GM18520 (cell line): ENCODE results near the gene ABI3.

ENCODE experiments used
- ATAC-seq: cut with Tn5 transposase; IDR thresholded peaks from one replicate; pipeline ENCODE4 v1.9.1; 2021; ENCODE audit not compliant: unreplicated experiment

ABI3 gene

DNA sequence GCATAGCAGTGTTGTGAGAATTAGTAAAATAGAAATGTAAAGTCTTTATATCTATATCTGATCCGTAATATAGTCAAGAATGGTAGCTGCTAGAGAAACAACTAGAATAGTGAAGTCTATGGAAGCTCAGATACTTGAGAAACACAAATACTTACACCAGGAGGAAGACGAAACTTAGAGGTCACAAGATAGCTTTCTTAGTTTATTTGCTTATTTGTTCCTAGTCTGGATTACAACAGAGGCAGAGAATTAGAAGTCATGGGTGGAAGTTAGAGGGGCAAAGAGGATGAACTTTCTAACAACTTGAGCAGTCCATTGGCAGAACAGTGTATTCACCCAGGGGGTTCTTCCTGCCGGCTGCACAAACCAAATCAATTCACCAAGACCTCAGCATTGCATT lies 14.0 kb upstream of the ABI3 start:
- ATAC-seq: no peak

DNA sequence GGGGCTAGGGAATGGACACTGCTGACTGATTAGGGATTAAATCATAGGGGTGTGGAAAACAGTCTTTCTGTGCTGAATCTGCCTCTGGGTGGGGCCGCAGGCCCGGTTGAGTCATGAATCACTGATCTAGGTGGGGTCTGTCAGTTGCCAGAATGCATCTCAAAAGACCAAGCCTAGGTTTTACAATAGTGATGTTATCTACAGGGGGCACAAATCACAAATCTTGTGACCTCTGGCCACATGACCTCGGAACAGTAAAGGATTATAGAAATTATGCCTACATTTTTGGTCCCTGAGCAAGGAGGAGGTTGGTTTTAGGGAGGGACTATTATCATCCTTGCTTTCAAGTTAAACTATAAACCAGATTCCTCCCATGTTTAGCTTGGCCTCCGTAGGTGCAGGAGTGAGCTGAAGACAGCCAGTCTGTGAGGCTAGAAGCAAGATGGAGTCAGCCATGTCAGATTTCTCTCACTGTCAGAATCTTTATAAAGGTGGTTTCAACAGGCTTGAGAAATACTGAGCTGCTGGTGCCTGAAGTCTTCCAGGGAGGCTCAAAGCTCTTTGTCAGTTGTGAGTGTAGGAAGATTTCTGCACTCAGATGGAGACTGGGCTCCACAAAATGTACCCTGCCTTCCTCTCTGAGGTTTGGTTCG lies 13.0 kb upstream of the ABI3 start:
- no peak for ATAC-seq

DNA sequence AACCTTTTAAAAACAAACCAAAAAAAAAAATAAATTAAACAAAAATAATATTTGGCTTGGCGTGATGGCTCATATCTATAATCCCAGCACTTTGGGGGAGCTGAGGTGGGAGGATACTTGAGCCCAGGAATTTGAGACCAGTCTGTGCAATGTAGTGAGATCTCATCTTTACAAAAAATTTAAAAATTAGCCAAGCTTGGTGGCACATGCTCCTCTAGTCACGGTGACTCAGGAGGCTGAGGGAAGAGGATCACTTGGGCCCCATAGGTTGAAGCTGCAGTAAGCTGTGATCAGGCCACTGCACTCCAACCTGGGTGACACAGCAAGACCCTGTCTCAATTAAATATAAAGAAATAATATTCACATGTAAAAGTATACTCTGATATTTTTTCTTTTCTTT lies 12.3 kb upstream of the ABI3 start:
- ATAC-seq: no peak

DNA sequence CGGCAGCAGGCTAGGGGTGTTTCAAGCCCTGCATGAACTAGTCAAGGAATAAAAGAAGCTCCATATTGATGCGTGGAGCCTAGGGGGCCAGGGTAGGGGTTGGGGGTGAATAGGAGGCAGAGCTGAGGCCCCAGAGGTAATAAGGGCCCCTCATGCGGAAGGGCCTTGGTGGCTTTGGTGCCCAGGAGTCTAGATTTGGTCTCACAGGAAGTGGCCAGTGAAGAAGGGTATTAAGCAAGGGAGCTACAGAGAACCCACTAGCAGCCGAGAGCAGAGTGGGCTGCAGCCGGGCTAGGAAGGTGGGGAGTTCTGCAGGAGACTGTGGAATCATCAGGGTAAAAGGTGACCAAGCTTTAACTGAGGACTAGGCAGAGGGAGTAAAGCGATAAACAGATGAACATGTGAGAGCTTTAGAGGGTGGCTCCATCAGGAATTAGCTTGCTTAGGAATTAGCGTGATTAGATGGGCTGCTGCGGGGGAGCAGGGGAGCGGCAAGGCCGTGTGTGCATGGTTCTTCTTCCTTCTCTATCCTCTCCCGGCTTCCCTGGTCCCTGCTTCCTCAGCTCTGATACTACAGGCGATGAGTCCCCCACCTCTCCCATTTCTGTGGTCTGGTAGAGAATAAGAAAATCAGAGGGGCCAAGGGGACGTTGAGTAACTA lies 10.0 kb upstream of the ABI3 start:
- no peak for ATAC-seq

DNA sequence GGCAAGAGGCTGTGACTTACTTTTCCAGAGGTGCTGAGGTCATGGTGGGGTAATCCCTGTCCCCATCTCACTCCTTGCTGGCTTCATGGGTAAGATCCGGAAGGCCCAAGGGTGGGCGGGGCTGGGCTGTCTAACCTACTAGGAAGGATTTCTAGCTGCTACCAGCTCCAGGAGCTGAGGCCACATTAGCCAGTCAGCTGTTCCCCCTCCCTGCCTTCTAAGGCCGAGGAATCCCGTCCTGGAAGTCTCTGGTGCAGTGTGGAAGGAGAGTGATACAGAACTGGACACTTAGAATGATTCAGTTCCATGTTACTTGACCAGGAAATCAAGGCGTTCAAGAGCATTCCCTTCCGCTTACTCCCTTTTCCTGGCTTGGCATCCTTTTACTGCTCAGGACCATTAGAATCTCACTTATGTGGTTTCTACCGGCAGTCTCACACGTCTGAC lies 9.0 kb upstream of the ABI3 start:
- ATAC-seq: no peak

DNA sequence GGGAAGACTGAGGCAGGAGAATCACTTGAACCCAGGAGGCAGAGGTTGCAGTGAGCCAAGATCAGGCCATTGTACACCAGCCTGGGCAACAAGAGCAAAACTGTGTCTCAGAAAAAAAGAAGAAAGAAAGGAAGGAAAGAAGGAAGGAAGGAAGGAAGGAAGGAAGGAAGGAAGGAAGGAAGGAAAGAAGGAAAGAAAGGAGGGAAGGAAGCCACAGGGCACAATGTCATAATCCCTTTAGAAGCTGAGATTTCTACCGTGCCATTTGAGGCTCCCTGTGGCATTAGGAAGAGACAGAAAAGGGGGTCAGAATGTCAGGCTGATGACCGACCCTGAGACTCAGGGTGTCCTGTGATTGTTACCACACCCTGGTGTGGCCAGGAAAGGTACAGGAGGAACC lies 6.7 kb upstream of the ABI3 start:
- no peak for ATAC-seq

DNA sequence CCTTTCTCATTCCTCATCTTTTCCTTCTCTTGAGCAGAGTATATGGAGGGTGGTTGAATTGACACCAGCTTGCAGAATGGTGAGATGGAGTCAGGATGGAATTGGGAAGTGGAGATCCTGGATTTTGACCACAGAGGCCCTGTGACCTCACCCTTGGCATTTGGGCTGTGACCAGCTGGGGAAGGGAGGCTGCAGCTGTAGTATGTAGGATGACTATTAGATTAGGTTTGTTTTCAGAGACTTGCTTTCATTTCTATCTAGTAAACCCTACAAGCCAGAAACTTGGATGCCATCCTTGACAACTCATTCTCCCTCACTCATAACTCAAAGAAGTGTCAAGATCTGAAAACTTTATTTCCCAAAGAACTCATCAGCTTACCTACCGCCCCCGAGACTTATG lies 6.0 kb upstream of the ABI3 start:
- no peak for ATAC-seq

DNA sequence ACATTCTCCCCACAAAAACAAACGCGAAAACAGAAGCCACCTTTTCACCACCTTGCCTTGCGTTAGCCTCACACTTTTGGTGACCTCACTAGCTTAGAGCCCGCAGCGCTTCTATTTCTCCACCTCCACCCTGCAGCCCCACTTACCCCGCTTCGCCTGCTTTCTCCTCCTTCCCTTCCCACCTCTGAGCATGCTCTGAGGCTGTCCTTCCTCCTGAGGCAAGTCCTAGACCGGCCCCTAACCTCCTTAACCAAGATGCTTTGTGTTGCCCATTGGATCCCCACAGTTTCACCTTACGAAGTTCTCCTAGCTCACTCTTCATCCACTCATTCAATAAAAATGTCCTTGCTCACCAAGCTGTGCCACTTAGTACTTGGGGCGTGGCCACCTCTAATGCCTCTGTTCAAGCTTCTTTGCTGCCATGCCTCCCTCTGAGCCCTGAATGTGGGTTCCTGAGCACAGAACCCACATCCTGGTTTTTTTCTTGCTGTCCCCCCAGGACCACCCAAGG lies 1.4 kb upstream of the ABI3 start:
- ATAC-seq: no peak

DNA sequence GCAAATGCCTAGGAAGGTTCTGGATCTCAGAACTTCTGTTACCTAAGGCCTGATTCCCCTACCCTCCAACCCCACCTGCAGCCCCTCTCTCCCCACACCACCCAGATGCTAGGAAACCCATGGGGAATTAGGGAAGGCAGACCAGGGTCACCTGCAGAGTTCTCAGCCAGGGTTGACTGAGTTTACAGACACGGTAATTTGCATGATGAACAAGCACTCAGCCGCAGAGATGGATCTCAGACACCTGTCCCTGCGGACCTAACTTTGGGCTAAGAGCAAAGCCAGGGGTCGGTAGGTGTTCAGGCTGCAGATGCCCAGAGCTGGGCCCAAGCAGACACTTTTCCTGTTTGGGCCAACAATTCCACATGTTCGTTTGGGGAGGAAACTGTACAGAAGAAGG lies 2.9 kb downstream of the ABI3 start:
- no peak for ATAC-seq

DNA sequence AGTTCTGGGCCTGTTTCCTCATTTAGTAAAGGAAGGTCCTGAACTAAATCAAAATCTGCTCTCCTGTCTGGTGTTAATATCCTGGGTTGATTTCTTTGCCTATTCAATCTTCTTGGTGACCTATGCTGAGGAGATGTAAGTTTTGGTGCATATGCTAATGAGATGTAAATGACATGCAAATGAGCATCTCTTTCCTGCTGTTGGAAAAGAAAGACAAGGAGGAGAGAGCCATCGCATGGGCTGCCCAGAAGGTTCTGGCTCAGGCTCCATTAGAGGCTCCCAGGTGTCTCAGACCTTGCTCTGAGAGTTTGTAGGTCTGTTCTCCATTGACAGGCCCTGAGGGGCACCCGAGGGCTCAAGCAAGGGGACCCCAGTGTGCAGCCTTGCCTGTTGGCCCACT lies 3.3 kb downstream of the ABI3 start:
- no peak for ATAC-seq

DNA sequence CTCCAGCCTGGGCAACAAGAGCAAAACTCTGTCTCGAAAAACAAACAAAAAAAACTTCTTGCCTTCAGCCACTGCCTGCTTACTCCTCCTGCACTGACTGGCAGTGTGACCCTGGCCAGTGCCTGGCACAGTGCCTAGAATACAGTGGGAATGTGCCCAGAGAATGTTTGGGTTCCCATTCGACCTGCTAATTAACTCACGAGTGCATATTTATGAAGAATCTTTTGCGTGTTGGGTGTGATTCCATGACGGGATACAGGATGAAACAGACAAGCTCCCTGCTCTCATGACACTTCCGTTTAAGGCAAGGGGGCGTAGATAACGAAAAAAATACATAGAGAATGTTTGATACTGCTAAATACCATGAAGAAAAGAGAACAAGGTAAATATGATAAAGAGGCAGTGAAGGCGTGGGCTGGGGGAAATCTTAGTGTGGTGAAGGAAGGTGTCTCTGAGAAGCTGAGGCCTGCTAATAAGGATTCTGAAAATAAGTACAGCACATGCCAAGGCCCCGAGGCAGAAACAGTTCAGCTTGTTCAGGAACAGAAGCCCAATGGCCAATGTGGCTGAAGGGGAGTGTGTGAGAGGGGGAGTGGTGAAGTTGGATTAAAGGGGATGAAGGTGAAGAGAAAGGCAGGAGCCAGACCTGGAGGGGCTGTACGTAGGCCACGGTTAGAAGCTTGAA lies 4.3 kb downstream of the ABI3 start:
- ATAC-seq: no peak

DNA sequence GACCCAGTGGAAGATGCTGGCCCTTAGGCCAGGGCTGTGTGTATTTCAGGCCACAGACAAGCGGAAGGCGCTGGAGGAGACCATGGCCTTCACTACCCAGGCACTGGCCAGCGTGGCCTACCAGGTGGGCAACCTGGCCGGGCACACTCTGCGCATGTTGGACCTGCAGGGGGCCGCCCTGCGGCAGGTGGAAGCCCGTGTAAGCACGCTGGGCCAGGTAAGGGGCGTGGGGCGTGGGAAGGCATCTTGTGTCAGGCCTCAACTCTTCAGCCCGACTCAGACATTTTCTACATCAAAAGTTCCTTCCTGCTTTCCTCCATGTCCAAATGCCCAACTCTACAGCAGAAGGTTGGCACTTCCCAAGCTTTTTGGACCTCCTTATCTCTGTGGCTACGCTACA lies 6.0 kb downstream of the ABI3 start:
- no peak for ATAC-seq

DNA sequence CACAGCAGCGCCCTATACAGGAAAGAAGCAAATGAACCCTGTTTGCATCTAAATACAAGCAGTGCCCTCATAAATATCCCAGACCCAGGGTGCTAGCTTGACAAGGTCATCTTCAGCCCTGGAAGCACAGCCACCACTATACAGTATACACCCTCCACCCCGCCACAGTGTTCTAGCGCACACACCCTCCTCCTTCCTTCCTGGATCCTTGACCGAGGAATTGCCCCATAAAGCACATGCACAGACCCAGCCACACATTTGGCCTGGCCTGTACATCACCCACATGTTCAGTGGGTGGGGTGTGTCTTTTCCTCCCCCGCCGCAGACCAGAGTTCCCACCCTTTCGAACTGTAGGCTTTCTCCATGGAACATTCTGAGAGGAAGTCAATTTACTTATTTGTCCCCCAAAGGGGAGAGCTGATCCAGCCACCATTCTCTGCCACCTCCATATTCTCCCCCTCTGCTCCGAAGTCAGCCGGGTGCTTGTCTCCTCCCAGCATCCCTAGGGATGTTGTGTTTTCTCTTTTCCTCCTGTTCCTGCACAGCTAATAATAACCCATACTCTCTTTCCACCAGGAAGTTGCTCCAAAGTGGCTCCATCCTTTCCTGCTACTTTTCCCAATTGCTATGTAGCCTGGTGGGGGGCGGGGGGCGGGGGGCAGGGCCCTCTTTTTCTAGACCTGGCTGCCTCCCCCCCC lies 6.6 kb downstream of the ABI3 start:
- ATAC-seq: no peak

DNA sequence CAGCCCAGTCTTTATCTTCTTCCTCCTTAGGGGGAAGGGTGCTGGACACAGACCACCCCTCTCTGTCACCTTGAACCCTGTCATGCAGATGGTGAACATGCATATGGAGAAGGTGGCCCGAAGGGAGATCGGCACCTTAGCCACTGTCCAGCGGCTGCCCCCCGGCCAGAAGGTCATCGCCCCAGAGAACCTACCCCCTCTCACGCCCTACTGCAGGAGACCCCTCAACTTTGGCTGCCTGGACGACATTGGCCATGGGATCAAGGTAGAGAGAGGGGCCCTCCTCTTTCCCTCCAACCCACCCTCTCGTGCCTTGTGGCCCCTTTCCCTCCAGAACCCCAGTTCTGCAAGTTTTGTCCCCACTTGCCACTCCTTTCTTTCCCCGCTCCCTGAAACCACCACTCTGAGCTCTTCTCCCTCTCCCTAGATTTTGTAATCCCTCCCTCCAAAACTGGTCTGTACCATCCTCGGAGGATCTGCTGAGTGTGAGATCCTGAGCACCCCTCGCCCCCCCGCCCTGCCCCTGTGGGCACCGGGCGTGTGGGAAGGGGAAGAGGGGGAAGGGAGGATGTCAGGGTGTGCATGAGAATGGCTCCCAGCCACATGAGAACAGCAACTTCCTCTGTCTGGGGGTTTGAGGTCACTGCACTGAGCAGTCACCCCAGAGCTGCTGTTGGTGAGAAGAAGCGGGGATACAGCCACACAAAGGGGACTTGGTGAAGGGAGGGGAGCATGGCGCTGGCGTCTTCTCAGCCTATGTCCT lies 7.3 kb downstream of the ABI3 start:
- ATAC-seq: peak; percentile 47

DNA sequence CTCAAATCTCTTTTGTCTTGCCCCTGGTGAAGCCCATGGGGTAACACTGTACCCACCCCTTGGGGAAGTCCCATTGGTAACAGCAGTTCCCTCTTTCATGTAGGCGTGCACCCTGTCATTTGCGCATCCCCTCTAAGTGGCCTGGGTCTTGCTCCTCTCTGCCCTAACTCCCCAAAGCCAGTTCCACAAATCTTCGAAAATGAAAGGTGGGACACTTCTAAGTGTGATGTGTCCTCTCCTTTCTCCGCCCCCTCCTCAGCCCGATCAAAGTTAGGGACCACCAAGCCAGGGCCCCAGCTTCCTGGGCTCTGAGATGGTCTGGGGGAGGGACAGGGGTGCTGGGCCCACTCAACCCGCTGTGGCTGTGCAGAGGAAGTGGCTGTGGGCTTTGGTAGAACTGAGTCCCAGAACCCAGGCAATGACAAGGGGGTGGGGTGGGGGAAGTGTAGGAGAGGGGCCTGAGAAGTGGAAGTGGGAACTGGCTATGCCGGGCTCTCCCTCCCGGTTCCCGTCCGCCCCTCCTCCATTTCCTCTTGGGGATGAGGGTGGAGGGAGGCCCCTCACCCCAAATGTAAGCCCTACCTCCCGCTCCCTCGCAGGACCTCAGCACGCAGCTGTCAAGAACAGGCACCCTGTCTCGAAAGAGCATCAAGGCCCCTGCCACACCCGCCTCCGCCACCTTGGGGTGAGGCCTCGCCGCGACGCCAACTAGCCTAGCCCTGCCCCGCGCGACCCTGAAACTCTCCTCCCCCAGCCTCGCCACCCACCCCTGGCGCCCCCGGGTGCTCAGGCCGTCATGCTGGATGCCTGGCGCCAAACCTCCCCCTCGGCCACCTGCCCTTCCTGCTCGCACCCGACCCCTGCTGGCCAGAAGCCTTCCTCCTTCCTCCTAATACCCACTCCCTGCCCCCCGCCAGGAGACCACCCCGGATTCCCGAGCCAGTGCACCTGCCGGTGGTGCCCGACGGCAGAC lies 8.7 kb downstream of the ABI3 start:
- ATAC-seq: no peak

DNA sequence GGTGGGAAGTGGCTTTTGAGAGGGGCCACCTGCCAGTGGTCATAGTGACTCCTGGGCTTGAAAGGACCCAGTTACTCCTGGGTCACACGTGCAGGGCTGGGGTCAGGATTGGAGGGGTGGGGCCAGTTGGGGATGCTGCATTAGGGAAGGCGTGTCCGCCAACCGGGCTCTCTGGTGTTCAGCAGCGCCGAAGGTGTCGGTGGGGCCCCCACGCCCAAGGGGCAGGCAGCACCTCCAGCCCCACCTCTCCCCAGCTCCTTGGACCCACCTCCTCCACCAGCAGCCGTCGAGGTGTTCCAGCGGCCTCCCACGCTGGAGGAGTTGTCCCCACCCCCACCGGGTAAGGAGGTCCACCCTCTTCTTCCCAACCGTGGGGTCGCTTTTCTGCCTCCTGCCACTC lies 9.5 kb downstream of the ABI3 start:
- ATAC-seq: no peak

DNA sequence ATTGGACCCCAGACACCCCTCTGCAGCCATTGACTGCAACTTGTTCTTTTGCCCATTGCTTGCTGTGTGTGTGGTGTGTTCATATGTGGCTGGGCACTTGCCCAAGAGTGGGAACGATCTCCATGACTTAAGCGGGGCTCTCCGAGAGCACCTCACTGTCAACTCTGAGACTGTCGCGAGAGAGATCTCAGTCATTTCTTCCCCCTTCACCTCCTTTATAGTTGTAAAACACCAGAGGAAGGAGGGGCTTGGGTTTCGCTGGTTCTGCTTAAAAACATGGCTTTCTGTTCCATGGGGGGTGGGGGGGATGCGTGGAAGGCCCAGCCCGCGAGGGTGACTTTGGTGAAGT lies 12.6 kb downstream of the ABI3 start:
- ATAC-seq: no peak

DNA sequence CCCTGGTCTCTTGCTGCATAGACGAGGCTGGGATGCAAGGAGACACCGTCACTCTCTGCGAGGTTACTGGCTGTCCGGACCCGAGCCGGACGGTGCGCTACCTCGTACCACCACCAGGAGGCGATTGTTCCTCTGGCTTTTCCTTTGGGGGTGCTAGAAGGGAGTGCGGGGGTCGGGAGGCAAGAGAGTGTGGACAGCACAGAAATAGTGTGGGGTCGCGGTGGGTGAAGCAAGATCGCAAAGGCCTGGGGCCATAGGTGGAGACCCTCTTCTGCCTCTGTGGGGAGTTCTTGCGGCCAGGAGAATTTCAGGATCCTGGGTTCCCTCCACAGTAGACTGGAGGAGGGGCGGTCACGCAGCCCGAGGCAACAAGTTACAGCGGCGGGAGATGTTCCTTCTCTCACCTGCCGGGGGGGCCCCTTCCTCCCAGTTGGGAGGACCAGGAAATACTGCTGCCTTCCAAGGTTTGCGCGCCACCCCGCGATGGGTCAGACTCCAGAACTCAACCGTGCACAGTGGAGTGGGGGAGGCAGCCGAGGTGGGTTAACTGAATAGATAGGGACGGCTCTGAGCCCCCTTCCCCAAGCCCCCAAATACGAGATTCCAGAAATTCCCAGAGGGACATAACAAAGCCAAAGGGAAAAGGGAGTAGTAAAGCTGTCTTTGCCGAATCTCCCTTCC lies 13.2 kb downstream of the ABI3 start:
- ATAC-seq: no peak
